ENCODE results near the gene POLH.

DNA sequence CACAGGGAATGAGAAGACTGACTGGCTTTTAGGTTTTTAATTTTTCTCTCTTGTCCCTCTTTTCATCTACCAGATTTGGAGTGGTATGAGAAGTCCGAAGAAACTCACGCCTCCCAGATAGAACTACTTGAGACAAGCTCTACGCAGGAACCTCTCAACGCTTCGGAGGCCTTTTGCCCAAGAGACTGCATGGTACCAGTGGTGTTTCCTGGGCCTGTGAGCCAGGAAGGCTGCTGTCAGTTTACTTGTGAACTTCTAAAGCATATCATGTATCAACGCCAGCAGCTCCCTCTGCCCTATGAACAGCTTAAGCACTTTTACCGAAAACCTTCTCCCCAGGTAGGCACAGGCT, 60.3 kb downstream of the POLH start:
- TF ChIP-seq, protein P1, sequence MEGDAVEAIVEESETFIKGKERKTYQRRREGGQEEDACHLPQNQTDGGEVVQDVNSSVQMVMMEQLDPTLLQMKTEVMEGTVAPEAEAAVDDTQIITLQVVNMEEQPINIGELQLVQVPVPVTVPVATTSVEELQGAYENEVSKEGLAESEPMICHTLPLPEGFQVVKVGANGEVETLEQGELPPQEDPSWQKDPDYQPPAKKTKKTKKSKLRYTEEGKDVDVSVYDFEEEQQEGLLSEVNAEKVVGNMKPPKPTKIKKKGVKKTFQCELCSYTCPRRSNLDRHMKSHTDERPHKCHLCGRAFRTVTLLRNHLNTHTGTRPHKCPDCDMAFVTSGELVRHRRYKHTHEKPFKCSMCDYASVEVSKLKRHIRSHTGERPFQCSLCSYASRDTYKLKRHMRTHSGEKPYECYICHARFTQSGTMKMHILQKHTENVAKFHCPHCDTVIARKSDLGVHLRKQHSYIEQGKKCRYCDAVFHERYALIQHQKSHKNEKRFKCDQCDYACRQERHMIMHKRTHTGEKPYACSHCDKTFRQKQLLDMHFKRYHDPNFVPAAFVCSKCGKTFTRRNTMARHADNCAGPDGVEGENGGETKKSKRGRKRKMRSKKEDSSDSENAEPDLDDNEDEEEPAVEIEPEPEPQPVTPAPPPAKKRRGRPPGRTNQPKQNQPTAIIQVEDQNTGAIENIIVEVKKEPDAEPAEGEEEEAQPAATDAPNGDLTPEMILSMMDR (IDR thresholded peaks at IDR 0.05) = no peak
- TF ChIP-seq POLR2A (IDR thresholded peaks at IDR 0.05) (no peak), EP300 (IDR thresholded peaks at IDR 0.05) (no peak), POLR2AphosphoS5 (IDR thresholded peaks at IDR 0.05) (no peak)
